Measurements from ENCODE around the gene WDR26.
A peak's percentile ranks its signal among the peaks of the same experiment; 100 is the strongest.
"Not testable (repeated sequence)": the region's sequence is repeated elsewhere in the genome, so short reads cannot be mapped to it uniquely, and the experiment has no call there.

Gene WDR26

GRCh38 chr1:224392411-224393249, 42.0 kb downstream of the WDR26 start:
- no peak for DNase-seq (ENCODE audit: low spot score)

DNA sequence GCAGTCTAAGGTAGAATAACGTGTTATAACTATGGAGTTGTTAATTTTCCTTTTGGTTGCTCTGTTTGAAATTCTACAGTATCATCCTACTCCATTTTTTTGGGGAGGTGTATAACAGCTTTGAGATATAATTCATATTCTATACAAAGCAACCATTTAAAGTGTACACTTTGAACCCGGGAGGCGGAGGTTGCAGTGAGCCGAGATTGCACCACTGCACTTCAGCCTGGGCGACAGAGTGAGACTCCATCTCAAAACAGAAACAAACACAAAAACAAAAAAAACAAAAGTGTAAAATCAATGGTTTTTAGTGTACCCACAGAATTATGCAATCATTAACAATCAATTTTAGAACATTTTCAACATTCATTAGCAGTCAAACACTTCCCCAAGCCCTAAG, 44.1 kb downstream of the WDR26 start:
- DNase-seq (ENCODE audit: low spot score): no peak

DNA sequence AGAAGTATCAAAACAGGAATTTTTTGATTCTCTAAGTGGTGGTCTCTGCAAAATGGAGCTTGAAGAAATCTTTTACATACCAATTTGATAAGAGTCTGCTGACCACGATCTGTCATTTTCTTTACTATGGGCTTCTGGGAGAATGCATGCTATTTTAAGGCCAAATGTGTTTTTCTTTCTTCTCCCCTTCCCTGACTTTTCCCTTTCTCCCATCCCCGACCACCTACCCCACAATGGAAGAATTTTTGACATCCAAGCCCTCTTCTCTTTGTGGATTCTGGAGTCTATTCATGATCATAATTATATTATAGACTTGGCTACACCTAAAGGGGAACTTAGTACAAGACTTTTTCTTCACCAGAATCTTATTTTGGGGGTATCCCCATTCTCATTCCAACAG, 46.7 kb downstream of the WDR26 start:
- DNase-seq (ENCODE audit: low spot score): no peak

- no peak for DNase-seq (ENCODE audit: low spot score)
These were observed 47.2 kb downstream of the WDR26 start for GRCh38 chr1:224387302-224387912.

DNA sequence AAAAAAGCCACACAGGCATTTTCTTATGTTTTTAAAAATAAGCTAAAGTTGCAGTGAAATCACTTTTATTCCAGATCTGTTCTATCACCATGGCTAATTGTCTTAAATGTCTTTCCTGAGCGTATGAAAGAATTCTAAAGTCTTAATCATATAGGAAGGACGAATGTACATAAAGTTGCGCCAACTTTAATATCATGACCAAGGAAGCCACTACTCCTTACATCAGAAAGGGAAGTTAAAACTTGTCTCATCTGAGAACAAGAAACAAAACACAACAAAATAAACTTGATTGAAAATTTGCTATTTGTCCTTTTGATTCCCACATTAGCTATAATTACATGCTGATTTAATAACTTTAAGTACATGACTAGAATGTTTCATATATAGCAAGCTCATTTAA, 51.4 kb downstream of the WDR26 start:
- no peak for DNase-seq (ENCODE audit: low spot score)

GRCh38 chr1:224381880-224382548, 52.6 kb downstream of the WDR26 start:
- no peak for DNase-seq (ENCODE audit: low spot score)

DNA sequence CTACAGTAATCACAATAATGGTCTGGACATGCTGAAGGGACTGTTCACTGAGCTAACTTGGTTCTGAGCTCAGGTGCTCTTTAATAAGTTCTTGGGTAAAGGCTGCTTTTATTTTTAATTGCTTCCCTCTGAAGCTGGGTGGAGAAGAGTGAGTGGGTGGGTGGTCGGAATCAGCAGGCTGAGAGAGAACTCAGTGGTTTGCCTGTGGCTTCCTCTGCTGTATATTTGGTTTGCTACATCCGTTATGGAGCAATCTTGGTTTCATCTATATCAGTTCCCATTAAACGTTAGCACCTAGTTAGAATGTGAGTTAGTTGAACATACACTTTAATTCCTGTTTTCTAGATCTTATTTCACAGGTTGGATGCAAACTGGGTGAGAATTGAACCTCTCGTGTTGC, 54.6 kb downstream of the WDR26 start:
- no peak for DNase-seq (ENCODE audit: low spot score)

DNA sequence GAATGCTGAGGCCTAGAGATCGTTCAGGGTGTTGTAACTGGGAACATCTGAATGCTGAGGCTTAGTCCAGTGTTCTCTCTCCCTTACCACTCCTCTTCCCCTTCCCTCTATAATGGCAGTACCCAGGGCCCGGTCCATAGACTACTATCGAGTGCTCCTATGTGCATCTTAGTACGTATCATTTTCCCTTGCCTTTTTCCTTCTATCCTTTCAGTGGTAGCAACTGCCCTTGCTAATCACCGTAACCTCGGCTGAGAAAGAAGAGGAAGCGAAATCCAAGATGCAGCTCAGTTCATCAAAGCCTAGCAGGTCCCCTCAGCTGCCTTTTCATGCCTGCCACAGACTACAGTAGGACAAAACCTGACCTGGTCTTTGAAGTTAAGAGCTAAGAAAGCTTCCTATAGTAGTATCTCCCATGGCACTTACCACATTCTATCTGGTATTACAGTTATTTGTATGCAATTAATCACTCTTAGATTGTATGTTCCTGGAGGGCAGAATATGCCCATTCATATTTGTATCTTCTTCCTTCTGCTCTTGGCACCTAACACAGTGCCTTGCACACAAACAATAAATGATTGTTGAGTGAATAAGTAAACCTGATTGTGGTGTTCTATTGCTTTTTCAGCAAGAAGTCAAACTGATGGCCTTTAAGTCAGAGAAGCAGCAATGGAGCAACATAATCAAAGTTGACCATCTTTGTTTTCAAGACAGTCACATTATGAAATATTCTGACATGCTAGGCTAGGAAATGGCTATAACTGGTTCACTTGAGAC, 55.6 kb downstream of the WDR26 start:
- no peak for DNase-seq (ENCODE audit: low spot score)

DNA sequence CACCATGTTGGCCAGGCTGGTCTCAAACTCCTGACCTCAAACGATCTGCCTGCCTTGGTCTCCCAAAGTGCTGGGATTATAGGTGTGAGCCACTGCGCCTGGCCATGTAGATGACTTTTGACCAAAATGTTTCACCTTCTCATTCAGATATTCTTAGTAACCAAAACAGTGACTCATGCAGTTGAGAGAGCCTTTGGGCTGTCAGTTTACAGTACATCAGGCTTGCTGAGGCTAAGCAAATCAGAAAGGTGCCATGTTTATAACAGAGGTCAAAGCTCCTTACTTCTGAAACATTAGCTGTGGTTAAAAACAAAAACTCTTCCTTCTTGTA, 57.0 kb downstream of the WDR26 start:
- DNase-seq (ENCODE audit: low spot score): peak; percentile 26

DNA sequence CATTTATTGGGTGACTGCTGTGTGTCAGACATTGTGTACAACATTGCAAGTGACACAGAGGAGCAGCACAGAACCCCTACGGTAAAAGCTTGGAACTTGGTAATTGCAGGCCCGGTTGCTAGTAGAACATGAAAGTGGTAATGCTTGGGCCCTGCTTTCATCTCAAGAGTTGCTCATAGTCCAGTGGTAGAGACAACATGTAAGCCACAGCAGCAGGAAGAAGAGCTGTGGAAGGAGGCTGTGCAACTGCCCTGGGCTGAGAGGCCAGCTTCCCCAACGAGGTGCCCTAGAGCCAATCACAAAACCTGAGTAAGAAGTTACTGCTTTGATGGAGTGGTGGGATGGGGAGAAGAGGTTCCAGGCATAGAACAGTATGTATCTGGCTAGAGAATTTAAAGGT, 59.5 kb downstream of the WDR26 start:
- no peak for DNase-seq (ENCODE audit: low spot score)

DNA sequence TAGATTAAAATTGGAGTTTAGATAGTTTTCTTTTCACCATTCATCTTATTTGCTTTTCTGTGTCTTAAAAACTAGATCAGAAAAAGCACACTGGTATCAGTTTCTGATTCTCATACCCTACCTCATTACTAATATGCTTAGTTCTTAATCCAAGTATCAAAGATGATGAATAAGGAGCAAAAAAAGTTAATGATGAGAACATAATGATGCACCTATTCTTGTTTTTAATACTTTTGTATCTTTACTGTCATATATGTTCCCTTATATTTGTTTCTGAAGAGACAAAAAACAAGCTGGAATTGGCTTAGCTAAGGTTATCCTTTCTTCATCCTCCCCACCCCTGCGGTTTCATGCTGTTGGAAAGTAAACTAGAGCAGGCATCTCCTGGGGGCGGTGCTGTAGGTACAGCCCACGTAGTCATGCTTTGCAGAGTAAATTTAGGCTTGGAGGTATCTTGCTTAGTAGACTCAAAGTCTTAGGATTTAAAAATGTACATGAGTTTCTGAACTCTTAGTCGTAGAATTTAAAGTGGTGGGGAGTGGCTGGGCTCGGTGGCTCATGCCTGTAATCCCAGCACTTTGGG, 61.5 kb downstream of the WDR26 start:
- DNase-seq (ENCODE audit: low spot score): no peak

- no peak for DNase-seq (ENCODE audit: low spot score)
These were observed 66.2 kb downstream of the WDR26 start for GRCh38 chr1:224368409-224368808.

- no peak for DNase-seq (ENCODE audit: low spot score)
These were observed 75.4 kb downstream of the WDR26 start for GRCh38 chr1:224359207-224359606.

- DNase-seq (ENCODE audit: low spot score): no peak
These were observed 76.4 kb downstream of the WDR26 start for GRCh38 chr1:224358237-224358636.

DNA sequence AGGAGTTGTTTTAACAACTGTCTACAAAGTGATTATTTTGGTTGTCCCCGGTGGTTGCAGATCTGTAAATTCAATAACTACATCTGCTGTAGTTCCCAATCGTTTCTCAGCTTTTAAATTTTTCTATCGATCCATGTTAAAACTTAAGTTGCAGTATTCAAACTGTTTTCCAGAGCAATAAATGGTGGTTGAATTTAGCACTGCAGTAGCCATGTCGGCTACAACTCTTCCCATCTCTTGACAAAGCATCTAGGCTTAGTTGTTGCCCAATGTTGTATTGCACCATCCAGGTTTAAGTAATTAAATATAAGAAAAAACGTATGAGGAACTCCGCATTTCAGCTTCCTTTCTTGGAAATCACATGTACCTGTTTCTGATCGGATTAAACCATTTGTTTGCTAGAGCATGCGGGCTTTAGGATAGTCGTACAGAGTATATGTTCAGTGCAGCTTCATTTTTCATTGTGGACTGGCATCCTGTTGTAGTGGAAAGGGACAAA, 76.9 kb downstream of the WDR26 start:
- DNase-seq (ENCODE audit: low spot score): peak; percentile 63

GRCh38 chr1:224356685-224357625, 77.6 kb downstream of the WDR26 start, which contains the start of gene CNIH4:
CNIH4 (plus strand) TSS chr1:224356879; CDS start chr1:224356925, 46 bp downstream.
- peak; percentile 96 for DNase-seq (ENCODE audit: low spot score)

DNA sequence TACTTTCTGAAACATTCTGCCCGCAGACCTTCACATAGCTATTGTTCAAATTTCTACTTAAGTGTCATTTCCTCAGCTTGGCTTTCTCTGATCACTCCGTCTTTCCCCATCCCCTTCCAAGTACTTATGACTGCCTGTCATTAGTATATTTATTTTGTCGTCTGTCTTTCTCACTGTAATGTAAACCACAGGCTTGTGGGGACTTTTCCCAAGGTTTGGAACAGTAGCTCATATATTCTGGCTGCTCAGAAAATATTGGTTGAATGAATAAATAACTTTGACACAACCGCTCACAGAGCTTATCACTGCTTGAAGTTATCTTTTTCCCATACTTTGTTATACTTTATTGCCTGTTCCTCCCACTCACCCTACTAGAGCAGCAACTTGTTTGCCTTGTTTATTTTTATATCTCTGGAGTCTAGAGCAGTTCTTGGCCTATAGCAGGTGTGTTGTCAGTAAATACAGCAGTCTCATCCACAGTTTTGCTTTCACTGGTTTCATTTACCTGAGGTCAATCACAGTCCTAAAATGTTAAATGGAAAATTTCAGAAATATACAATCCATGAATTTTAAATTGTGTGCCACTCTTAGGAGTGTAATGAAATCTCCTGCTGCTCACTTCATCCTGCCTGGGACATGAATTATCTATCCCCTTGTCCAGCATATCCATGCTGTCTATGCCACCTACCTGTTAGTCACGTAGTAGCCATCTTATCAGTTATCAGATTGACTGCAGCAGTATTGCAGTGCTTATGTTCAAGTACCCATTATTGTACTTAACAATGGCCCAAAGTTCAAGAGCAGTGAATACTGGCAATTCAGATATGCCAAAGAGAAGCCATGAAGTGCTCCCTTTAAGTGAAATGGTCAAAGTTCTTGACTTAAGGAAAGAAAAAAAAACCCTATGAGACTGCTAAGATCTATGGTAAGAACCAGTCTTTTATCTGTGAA, 80.3 kb downstream of the WDR26 start:
- DNase-seq (ENCODE audit: low spot score): no peak

DNA sequence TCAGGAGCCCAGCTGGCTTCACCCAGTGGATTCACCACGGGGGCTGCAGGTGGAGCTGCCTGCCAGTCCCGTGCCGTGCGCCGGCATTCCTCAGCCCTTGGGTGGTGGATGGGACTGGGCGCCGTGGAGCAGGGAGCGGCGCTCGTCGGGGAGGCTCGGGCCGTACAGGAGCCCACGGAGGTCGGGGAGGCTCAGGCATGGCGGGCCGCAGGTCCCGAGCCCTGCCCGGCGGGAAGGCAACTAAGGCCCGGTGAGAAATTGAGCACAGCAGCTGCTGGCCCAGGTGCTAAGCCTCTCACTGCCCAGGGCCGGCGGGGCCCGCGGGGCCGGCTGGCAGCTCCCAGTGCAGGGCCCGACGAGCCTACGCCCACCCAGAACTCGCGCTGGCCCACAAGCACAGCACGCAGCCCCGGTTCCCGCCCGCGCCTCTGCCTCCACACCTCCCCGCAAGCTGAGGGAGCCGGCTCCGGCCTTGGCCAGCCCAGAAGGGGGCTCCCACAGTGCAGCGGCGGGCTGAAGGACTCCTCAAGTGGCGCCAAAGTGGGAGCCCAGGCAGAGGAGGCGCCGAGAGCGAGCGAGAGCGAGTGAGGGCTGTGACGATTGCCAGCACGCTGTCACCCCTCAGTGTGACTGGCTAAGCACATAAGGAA, 82.0 kb downstream of the WDR26 start:
- DNase-seq (ENCODE audit: low spot score): not testable (repeated sequence)

- DNase-seq (ENCODE audit: low spot score): not testable (repeated sequence)
These were observed 84.9 kb downstream of the WDR26 start for GRCh38 chr1:224349716-224350115.
